RWPE1 (cell line): Measurements from ENCODE around the gene PSD4.
A peak's percentile ranks its signal among the peaks of the same experiment; 100 is the strongest.

Experiments
- CTCF ChIA-PET: fragments of 350-600 bp; sonication (Branson Sonifier 250); formaldehyde crosslinking; extraction: SDS; loops from one replicate; lab custom pipeline; 2021; lab: Yijun Ruan, JAX
- POLR2A ChIA-PET: fragments of 400-600 bp; formaldehyde crosslinking; extraction: SDS; loops from one replicate; lab custom pipeline; 2020; ENCODE audit warnings: antibody characterized with exemption; ENCODE audit not compliant: low non-redundant PET; lab: Yijun Ruan, JAX
- DNase-seq: peaks from one replicate; pipeline ENCODE4 v3.0.0; 2012; ENCODE audit warnings: low spot score
- H3K27ac ChIP-seq: fragments of 450-650 bp; 2 replicates; pipeline ENCODE4 v1.5.1; 2017
- TF ChIP-seq, protein P1 (sequence below): fragments of 450-650 bp; conservative IDR thresholded peaks from 2 replicates; pipeline ENCODE4 v1.5.1; 2017; ENCODE audit warnings: low read depth, mild to moderate bottlenecking

The PSD4 gene

DNA sequence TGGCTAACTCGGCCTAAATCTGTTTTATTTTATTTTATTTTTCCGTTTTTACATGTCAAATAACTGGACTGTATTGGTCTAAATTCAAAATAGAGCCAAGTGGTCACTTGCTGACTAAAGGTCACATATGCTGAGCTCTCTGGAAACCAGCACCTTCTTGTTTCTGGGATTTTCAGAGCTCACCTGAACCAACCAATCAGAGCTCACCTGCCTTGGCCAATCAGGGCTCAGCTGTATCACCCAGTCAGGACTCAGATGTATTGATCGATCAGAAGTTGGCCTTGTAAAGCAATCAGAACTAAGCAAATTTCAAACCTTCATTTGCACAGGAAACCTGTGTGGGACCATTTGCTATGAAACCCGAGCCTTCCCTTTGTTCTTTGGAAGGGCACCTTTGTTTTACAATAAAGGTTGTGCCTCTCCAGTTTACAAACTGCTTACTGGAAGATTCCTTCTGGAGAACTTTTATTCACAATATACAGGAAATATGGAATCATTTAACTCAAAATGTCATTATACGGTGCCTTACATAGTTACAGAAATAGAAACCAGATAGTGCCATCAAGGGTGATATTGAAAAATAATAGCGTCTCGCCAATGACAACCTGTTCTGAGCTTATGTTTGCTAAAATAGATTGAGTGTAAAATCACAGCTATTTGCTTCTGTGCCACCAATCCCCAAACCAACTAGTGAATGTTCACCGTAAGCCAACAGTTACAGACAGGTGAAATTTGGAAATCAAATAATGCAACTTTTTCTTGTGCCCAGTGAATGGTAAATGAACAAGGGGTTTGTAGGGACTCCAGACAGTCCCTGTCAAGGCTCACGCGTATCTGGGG, 17.3 kb upstream of the PSD4 start:
- CTCF ChIA-PET = interaction anchor here (0.6 to 1.5 kb wide), 2 partner anchors 18 to 303 kb away, joined by 3 read pairs; no protein-coding TSS in a partner anchor
- DNase-seq = no peak
- peak overlapping the region; percentile 81 for H3K27ac ChIP-seq
- POLR2A ChIA-PET = no interaction called here
- TF ChIP-seq, protein P1, sequence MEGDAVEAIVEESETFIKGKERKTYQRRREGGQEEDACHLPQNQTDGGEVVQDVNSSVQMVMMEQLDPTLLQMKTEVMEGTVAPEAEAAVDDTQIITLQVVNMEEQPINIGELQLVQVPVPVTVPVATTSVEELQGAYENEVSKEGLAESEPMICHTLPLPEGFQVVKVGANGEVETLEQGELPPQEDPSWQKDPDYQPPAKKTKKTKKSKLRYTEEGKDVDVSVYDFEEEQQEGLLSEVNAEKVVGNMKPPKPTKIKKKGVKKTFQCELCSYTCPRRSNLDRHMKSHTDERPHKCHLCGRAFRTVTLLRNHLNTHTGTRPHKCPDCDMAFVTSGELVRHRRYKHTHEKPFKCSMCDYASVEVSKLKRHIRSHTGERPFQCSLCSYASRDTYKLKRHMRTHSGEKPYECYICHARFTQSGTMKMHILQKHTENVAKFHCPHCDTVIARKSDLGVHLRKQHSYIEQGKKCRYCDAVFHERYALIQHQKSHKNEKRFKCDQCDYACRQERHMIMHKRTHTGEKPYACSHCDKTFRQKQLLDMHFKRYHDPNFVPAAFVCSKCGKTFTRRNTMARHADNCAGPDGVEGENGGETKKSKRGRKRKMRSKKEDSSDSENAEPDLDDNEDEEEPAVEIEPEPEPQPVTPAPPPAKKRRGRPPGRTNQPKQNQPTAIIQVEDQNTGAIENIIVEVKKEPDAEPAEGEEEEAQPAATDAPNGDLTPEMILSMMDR = no peak

DNA sequence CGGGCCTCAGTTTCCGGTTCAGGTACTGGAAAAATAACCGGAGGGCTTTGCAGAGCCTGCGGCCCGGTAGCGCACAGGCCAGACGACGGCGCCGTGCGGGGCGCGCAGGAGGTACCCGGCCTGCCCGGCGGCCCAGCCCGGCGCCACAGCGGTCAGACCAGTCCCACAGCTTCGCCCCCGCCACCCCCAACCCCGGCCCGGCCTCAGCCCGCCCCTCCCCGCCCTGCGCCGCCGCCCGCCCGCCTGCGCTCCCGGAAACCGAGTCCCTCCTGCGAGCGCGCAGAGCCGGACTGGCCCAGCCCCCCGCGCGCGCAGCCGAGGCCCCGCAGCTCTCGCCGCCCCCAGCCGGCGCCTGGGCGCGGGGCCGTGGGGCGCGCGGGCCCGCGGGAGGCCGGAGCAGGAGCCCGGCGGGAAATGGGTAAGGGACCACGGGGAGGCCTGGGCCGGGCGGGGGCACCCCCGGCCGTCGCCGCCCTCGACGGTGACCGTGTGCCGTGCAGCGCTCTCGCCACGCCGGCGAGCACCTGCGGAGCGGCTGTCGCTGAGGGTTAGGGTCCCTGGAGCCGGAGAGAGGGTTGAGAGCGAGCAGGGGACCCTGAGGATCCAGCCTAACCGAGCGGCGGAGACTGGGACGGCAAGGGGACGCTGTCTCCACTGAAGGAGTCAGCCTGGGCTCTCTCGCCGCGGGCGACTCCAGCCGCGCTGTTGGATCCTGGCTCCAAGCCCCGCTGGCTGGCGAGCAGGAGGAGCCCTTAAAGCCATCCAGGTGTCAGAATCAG, 16.5 kb upstream of the PSD4 start:
- ChIA-PET POLR2A (interaction anchor here (1.0 to 1.1 kb wide), 2 partner anchors 19 to 41 kb away, joined by 3 read pairs; no protein-coding TSS in a partner anchor), CTCF (interaction anchor here (0.6 to 2.3 kb wide), 2 partner anchors 21 to 42 kb away, joined by 3 to 11 read pairs; no protein-coding TSS in a partner anchor)
- peak; percentile 71 for DNase-seq
- TF ChIP-seq, protein P1 = no peak
- peak overlapping the region; percentile 81 for H3K27ac ChIP-seq

DNA sequence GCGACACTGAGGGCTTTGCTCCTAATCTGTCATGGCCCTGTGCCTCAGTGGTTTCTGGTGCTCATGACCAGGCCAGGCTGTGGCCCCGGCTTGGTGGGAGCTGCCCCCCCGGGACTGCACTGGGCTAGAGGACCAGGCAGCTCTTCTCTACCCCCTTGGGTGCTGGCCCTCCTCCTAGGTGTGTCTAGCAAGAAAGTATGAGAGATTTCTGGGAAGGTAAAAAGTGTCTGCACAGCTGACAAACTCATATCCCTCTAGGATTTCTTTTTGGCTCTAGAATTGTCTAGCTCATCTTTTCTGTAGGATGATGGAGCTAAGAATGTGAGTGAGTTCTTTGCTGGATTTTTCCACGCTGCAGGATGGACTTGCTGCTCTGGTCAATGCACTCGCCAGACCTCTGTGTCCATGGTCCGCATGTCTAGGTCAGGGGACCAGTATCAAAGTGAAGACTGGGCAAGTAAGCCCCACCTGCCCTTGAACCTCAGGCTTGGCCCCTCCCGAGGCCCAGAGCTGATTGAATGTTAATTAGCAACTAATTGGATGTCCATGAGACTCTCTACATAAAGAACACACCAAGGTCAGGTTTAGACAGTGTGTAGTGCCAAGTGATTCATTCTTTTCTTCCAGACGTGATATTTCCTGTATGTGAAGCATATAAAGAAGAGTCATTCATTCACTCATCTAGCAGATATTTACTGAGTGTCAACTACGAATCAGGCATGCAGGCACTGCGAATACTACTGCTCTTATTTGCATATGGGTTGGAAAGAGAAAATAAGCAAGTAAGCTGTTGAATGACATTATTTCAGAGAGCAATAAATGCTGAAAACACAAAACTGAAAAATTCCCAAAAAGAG, 15.6 kb upstream of the PSD4 start:
- TF ChIP-seq, protein P1 = no peak
- ChIA-PET POLR2A (interaction anchor here (1.0 to 1.1 kb wide), 2 partner anchors 20 to 41 kb away, joined by 3 read pairs; no protein-coding TSS in a partner anchor), CTCF (interaction anchor here (0.6 to 2.3 kb wide), 4 partner anchors 21 to 211 kb away, joined by 3 to 11 read pairs (median 4); no protein-coding TSS in a partner anchor)
- peak; percentile 80 for DNase-seq
- H3K27ac ChIP-seq = peak overlapping the region; percentile 81

DNA sequence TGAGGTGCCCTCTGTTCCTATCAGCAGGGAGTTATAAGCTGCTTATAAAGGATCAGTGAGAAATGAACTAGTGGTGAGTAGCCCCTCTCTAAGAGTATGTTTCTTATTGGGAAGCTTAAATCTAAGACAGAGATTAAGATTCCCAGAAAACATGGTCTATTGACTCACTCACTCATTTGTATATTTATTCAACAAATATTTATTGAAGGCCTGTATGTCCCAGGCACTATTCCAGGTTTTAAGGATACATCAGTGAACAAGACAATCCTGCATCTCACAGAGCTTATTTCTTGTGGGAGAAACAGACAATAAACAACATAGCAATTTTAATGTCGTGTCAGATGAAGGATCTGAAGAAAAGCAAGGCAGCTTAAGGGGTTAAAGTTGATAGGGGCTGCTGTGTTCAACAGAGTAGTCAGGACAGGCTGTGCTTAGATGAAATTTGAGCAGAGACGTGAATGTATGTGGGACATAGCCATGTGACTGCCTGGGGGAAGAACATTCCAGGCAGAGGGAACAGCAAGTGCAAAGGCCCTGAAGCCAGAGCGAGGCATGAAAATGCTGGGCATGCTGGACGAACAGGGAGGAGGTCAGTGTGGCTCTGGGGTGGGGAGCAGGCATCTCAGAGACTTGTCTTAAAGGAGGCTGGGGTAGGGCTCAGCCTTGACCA, 14.8 kb upstream of the PSD4 start:
- DNase-seq = no peak
- CTCF ChIA-PET = interaction anchor here (0.6 to 2.3 kb wide), 3 partner anchors 22 to 211 kb away, joined by 3 to 11 read pairs (median 6); no protein-coding TSS in a partner anchor
- TF ChIP-seq, protein P1 = no peak
- peak overlapping the region; percentile 36; the same call in 1 of the 2 replicates for H3K27ac ChIP-seq
- POLR2A ChIA-PET = no interaction called here

DNA sequence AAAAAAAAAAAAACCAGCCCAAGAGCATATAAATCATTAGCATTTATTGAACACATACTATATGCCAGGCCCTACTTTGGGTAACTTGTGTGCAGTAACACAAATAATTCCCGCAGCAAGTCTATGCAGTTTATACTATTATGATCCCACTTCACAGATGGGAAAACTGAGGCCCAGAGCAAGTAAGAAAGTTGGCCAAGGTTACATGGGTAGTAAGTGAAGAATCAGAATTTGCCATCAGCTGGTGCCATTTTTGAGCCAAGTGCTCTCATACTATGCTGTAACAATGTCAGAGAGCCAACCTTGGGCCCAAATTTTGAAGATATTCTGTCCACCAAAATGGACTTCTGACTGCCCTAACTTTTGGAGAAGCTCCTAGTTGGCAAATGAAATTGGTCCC, 13.5 kb upstream of the PSD4 start:
- DNase-seq = no peak
- no peak overlapping the region for H3K27ac ChIP-seq
- CTCF ChIA-PET = no interaction called here
- TF ChIP-seq, protein P1 = no peak
- POLR2A ChIA-PET = no interaction called here
